NCI-H2171 treated with DMSO at 0.1 percent for 48 hours (cell line): Measurements from ENCODE around the gene C1orf21.
"Not testable (repeated sequence)": the region's sequence is repeated elsewhere in the genome, so short reads cannot be mapped to it uniquely, and the experiment has no call there.

Experiments
- DNase-seq: peaks from one replicate; lab custom pipeline; 2025; lab: John Stamatoyannopoulos, UW

The C1orf21 gene

DNA sequence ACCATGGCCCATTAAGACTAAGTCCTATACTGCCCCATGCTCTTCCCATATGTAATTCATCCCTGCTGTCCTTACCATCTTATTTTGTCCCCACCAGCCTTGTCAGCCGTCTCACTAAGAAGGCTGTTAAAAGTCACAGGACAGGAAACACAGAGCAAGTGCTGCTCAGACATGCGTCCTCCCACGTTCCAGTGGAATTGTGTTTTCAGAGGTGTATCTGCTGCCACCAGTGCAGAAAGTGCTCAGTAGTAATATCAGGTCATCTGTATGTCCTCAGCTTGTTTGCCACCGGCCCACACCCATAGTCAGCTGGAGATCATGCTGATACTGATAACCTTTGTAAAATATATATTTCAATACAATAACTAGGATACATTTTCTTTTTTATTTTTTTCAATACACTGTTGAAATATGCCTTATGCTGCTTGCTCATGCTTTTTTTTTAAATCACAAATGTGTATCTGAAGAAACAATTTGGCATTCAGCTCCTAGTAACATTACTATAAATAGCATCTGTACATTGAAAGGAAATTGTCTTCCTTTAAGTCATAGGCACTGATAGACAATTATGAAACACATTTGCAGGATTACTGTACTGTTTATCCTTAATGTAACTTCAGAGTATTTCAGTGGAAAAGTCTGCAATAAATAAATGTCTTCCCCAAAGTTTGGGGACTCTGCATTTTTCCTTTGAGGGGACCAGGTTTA, 211.0 kb downstream of the C1orf21 start:
- no peak for DNase-seq

DNA sequence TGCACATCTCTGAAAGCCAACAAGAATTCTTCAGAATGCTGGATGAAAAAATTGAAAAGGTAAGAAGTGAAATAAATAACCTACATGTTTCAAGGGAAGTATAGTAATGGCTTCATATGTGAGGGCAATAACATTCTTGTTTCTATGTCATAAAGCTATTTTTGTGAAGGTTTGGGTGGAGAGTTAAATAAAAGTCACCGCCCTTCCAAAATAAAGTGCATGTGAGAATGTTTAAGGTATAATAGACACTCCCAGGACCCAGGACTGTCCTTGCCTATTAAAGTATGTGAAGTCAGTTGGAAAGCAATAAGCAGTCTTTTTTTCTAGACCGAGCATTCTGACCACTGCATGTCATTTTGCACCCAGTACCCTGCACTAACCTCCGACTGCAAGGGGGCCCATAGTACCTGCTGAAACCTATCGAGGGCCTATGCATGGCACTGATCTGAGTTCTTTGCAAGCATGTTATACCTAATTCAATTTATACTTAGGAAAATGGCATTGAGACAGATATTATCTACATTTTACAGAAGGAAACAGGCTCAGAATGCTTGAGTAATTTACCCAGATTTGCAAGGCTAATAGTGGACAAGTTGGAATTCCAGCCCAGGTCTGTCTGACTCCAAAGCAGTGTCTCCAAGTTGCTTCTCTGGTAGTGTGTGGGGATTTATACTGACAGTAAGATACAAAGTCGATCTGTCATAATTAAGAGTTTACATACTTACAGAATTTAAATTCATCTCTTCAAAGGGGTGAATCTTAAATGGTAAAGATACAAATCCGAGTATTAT, 211.8 kb downstream of the C1orf21 start:
- no peak for DNase-seq

DNA sequence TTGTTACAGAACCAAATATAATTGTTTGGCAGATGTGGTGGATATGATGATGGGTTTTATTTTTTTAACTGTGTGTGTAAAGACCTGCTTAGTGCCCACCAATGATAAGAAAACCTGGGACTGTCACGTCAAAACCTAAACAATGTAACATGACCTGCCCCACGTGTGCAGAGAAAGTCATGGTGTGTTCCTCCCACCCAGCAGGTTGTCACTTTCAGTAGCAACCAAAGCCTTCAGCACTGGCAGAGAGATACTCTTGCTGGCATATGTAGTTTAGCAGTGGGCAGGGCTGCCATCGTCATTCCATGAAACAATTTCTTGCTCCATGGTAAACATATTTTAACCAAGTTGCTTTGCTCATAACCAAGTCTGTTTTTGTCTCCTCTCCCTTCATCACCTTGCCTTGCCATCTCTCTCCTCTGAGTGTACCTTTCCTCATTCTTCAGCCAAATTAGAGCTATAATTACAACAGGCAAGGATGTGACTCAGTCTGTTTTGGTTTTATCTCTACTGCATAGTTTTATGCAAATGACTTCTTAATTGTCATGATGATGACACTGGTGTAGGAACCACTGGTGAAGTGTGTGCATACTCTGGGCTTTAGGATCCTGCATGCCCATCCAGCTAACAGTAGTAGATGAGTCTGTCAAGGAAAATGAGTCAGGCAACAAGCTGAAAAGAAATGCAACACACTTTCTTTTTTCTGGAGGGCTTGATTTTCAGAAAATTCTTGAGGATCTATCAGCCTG, 217.5 kb downstream of the C1orf21 start:
- DNase-seq = peak; percentile 5

DNA sequence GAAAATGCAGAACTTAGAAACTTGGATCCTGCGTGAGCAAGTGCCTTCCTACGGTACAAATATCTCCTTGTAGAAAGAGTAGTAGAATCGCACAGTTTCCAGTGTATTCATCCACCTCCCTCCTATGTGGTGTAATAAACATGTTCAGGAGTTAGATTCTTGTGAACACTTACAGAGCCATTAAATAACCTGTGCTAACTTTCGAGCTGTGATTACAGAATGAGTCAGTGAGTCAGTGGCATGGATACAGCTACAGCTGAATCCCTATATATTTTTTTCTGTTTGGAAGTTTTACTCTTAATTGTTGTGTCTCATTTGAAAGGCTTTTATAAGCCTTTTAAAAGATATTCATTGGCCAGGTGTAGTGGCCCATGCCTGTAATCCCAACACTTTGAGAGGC, 219.1 kb downstream of the C1orf21 start:
- no peak for DNase-seq

DNA sequence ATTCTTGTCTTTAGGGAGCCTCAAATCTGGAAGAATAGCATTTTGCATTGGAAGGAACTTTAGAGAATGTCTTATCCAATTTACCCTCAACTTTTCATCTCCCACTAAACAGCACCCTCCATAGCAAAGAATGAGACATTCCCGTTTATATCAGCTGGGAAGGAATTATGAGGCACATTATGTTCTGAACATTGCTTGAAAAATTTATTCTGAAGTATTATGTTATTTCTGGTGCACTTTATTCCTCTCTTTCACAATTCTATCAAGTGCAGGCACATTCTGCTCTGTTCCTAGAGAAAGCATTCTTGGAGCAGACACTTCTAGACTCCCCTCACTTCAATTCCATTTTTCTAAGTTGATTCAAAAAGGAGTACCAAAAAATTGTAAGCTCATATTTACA, 220.0 kb downstream of the C1orf21 start:
- no peak for DNase-seq

DNA sequence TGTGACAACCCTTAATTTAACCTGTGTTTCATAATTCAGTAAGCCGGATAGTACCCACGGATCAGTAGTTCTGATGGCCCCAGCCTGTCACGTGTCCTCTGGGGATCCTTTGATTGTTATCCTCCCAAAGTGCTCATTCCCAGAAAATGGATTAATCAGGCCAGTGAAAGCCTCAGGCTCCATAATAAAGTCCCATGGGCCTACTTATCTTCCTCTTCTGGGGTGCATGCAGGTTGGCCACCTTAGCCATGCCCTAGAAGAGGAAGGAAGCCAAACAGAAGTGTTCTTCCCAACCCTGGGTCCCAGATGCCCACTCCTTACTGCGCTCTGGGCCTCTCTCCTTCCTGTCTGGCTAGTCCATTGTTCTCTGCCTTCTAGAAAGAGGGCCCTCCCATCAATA, 221.8 kb downstream of the C1orf21 start:
- DNase-seq = no peak

DNA sequence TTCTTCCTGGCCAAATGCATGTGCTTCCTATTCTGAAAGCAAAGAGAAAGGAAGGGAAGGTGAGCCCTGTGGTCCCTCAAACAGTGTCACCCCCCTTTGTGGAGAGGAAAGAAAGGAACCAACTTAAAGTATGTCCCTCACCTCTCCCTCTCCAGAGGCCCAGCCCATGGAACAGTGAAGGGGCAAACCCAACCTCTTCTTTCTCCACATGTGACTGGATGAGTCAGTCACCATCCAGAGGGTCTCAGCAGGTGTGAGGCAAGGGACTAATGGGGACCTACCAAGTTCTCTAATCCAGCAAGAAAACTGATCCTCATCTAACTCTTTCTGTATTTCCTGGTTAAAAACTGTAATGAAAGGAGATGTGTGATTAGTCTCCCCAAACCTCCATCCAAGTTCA, 222.2 kb downstream of the C1orf21 start:
- DNase-seq = no peak

DNA sequence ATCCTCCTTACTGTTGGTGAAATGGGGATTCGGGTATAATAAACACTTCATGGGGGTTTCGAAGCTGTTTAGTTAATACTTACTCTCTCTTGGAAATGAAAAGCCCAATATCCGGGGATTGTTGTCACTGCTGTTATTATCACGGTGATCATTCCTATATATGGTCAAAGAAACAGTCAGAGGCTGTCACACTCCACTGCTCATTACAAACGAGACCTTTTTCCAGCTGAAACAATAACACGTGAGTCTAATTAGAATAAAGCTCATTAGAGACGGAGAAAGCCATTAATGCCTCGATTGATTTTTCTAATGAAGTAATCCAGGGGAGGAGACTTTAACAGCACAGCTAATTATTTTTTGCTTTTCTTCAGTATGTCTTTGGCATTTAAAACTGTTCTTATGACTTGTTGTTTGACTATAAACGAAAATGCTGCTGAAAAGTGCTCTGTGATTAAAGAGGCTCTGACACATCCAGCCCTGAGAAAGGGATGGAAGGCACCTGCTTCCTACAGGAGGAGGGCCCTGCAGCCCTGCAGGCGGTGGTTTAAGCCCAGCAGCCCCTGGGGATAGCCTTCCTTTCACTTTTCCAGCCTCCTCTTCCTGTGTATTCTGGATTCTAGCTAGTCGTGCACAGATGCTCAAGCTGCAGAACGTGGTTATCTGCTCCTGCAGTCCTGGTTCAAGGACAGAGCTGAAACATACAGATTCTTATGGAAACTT, 224.2 kb downstream of the C1orf21 start:
- peak; percentile 76 for DNase-seq

DNA sequence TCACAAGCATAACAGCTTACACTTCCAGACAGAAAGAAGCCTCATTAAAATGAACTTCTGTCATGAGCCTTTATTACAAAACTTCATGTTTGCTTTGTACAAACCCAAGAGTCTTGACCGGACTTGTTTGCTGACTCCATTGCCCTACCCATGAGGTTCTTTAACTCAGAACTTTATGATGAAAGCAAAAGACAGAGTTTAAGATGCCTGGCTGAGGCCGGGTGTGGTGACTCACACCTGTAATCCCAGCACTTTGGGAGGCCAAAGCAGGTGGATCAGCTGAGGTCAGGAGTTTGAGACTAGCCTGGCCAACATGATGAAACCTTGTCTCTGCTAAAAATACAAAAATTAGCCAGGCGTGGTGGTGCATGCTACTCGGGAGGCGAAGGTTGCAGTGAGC, 225.4 kb downstream of the C1orf21 start:
- DNase-seq = not testable (repeated sequence)

DNA sequence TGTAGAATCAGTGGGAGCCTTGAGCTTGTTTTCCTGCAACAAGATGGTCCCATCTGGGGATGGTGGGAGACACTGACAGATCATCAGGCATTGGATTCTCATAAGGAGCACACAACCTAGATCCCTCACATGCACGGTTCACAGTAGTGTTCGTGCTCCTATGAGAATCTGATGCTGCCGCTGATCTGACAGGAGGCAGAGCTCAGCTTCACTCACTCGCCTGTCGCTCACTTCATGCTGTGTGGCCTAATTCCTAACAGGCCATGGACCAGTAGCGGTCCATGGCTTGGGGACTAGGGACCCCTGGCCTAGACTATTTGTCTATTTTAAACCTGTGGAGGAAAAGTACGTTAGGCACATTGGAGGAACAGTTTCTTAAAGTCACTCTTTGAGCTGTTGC, 227.8 kb downstream of the C1orf21 start:
- no peak for DNase-seq

DNA sequence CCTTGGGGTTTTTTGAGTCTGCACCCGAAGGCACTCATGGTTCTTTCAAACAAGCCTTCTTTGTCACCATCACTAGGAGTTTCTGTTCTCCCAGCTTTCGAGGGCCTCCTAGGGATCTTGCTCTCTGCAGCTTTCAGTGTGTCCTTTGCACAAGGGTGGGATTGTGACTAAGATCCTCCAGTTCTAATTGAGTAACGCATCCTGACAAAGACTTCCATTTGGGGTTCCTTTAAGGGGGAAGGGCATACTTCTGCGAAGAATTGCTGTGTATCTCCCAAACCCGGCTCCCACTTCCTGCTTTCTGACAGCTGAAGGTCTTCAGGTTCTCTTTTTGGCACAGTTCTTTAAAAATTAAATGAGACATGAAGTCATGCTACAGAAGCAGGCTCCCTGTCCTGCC, 228.5 kb downstream of the C1orf21 start:
- no peak for DNase-seq

DNA sequence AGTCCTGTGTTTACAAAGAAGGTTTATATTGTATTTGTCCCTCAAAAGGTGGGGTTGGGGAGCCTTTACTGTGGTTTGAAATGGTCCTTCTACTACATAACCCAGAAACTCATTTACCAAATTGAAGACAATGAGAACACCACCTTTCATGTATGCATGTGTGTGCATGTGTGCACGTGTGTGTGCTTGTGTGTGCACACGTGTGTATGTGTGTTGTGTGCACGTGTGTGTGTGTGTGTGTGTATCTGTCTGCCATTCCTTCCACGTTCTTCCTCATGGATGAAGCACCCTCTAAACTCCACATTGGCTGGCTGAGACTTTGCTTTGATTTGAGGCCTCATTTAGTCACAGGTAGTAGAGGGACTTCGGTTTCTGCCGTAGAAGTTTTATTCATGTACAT, 229.7 kb downstream of the C1orf21 start:
- DNase-seq = no peak

DNA sequence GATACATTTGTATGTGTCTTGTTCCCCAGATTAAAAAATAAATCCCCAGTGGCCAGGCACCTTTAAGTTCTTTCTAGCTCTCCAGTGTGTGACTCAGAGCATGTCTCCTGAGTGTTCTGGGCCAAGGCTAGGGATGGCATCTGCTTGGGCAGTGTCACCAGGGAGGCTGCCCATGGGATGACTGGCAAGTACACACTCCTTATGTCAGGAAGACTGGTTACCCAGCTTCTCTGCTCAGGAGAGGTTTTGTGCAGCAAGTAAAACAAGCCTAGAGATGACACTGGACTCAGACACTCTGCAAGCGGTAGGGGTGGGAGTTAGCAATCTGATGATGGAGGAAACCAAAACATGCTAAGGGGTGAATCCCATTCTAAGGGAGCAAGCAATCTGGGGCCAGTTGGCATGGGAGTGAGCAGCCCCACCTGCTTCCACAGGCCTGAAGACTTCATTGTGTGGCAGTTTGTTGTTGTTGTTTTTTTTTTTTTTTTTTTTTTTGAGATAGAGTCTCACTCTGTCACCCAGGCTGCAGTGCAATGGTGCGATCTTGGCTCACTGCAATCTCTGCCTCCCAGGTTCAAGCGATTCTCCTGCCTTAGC, 230.7 kb downstream of the C1orf21 start:
- DNase-seq = no peak

DNA sequence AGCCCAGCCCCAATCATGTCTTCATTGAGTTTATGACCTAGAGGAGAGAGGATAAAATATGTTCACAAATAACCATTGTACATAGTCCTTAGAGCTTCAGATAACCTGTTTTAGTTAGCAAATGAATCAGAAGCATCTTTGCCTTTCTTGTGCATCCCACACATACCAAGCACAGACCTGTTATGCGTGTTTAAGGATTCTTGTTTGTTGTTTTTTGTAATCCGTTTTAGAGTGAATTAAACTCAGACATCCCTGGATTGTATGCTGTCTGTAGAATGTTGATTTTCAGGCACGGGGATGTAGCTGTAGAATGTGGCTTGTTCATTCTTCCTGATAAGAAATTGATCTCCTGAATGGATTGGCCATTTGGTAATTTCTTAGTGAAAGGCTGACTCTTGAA, 232.0 kb downstream of the C1orf21 start:
- DNase-seq = no peak

DNA sequence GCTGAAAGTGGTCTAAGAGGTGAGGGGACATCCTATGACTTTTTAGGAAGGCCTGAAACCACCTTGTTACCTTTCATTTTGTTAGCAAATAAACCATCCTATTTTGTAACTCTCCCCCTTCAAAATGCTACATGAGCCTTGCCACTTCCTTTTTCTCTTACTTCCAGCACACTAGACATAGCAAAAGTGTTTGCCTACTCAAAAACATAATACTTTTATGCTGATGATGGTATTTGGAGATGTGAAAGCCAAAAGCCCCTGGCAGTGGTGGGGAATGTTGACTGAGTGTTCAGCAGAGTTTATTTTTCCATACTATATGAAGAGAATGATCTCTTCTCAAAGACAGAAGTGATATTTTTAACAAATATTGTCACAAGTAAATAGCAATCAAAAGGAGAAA, 233.6 kb downstream of the C1orf21 start:
- DNase-seq = no peak

DNA sequence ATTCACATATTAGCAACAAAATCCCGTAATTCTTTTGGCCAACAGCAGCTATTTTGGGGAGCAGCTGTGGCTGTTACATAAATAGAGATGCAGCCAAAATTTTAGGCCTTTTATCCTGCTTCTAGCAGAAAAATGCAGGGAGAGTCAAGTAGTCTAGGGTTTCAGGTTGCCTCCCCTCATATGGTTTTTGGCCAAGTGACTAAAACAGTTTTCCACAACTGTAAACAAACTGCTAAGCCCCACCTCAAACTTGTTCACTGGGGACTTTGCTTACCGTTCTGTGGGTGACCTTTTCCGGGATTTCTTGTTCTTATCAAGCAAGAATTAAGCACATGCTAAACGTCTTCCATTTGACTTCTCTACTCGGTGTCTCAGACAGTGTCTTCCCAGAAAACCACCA, 234.4 kb downstream of the C1orf21 start:
- DNase-seq = no peak

DNA sequence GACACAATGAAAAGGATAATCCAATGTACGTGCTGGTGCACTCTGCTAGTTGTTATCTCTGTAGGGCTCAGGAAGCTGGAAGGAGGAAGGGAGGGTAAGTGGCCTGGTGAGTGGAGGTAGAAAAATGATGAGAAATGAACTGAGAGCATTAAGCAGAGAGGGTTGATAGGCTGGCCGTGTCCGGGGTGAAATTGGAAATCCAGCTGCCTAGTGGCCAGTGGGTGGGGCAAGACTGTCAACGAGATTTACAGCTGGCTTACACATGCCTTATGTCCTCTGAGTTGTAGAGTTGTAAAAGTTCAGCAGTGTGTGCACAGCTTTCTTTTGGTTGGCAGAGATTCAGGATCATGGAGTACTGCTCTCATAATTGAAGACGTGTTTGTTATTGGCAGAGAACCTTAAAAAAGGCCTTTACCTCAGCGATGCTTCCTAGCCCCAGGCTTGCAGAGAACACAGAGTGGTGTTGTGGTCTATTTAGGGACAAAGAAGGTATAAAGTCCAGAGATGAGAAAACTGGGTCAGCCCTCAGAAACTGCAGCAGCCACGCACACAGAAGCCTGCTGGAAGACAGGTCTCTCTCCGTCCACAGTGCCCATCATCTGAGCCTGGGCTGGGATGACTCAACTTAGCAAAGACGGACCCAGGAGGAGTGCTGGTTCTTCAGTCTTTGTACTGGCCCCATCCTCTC, 235.5 kb downstream of the C1orf21 start:
- no peak for DNase-seq

DNA sequence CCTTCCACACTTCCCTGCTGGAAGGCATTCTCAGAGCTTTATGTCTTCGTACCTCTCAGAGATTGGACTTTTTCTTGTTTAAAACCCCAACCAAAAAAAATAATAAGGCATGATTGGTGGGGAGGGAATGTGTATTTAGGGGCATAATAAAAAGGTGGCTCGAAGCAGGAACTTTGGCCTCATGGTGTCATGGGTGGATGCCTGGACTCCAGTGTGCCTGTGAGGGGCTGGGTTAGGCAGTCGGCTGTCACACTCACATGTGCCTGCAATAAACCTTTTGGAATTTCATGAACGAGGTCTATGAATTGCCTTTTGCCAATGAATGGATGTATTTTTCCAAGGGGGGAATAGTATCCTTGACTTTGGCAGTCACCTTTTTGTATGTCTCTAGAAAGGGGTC, 236.6 kb downstream of the C1orf21 start:
- DNase-seq = no peak

DNA sequence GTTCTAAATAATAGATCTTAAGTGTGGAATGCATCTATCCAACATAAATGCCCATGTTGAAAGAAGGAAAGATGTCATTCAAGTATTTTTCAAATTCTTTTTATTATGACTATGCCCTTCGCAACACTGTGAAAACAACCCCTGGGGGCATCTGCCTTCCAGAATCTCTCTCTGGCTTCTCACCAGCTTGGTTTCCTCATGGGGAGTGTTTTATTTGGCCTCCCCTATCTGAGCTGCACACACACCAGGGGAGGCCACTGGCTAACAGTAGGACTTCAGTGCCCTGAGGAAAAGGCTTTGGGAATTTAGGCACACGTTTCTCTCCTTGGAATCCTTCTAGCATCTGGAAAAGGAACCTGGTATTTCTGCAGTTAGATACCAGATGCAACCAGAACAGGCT, 237.2 kb downstream of the C1orf21 start:
- no peak for DNase-seq

DNA sequence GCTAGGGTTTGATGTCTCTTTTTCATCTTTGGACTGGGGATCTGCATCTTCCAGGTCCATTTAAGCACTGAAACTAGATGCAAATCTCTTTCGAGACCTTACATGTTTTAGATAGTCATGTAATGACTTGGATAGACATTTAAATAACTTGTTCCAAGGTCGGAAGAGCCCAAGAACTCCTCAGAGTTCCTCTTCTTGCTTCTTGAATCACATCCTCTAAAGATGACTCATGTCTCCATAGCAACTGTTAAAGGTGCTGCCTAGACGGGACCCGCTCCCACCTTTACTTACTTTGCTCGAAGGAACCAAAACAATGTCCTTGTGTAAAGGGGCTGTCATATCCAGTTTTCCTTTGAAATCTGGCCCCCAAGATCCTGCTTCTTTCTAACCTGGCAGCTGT, 237.8 kb downstream of the C1orf21 start:
- DNase-seq = no peak

DNA sequence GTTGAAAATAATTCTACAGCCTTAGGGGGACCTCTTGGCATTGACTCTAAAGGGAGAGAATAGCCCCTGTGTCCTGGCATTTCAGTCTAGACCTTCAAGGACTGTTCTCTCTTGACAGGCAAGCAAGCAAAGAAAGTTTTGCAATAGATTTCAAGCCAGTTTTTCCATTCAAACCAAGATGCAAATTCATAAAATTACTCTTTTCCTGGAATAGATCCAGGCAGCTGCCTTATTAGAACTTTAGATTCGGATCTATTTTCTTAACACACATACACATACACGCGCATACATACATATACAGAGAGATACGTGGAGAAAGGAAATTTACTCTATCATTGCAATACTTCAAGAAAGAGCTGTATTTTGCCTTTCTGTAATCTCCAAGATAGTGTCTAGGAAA, 238.4 kb downstream of the C1orf21 start:
- no peak for DNase-seq
